Endothelial cell of umbilical vein (primary cell): ENCODE data around the gene NALCN. TPM values are rescaled to one million over a fixed set of nuclear protein-coding genes. Genes with fewer than 3 reads are reported as not detected.

Experiments
- BruUV-seq: library from RNA; stranded (reverse); fragments of 400-500 nt; replicated peaks from 2 replicates; lab custom pipeline; 2021; lab: Mats Ljungman, UMichigan
- CTCF ChIA-PET: fragments of 300-600, 350-600 bp; sonication (Branson Sonifier 250); formaldehyde crosslinking; loops from one replicate; lab custom pipeline; 2021; ENCODE audit warnings: antibody characterized with exemption, inconsistent platforms; lab: Charles Lee
- POLR2A ChIA-PET: fragments of 300-600, 350-600 bp; sonication (Branson Sonifier 250); formaldehyde crosslinking; loops from one replicate; lab custom pipeline; 2021; ENCODE audit warnings: antibody characterized with exemption, inconsistent platforms; lab: Charles Lee
- DNase-seq: peaks from one replicate; pipeline ENCODE4 v3.0.0-alpha.2; 2011; ENCODE audit warnings: low read depth, low spot score
- FAIRE-seq: peaks from 2 replicates; lab custom pipeline; 2011; peaks lifted over from hg19 to GRCh38; lab: Jason Lieb, UNC
- H2AFZ ChIP-seq: 2 replicates; pipeline ENCODE4 v1.6.0; 2012; ENCODE audit warnings: low read depth, low read length, control low read depth, inconsistent platforms
- H3K27ac ChIP-seq: 2 replicates; pipeline ENCODE4 v1.5.1; 2011; ENCODE audit warnings: low read depth, mild to moderate bottlenecking, control low read depth, low read length, moderate library complexity; ENCODE audit not compliant: insufficient read depth
- H3K27me3 ChIP-seq, 2 experiments: 2 replicates each; pipeline versions ENCODE4 v1.6.0 to v1.6.1; 2011; ENCODE audit warnings: low read length in 2 of 2, mixed read lengths in 1 of 2; ENCODE audit not compliant: control insufficient read depth in 2 of 2, insufficient read depth in 2 of 2
- H3K36me3 ChIP-seq, 2 experiments: 2 replicates in 1 of 2; 3 replicates in 1 of 2; pipeline ENCODE4 v1.5.1; 2011; ENCODE audit warnings: low read length in 2 of 2, mild to moderate bottlenecking in 1 of 2, moderate library complexity in 1 of 2; ENCODE audit not compliant: control insufficient read depth in 2 of 2, insufficient read depth in 2 of 2; ENCODE audit errors: extremely low read depth in 1 of 2
- H3K4me1 ChIP-seq: 3 replicates; pipeline ENCODE4 v1.5.1; 2011; ENCODE audit warnings: mild to moderate bottlenecking, low read length; ENCODE audit not compliant: control insufficient read depth, insufficient read depth; ENCODE audit errors: extremely low read depth
- H3K4me2 ChIP-seq: 2 replicates; pipeline ENCODE4 v1.6.1; 2011; ENCODE audit warnings: low read length, control low read depth, mixed read lengths; ENCODE audit not compliant: insufficient read depth
- H3K4me3 ChIP-seq, 3 experiments: fragments of 200-600 bp in 1 of 3; sonication (generic), shearing (Covaris generic) in 1 of 3; replicated peaks in 1 of 3; 2 replicates each; pipeline ENCODE4 v1.5.1; 2011 to 2016; ENCODE audit warnings: control low read depth in 3 of 3, low read length in 3 of 3, mild to moderate bottlenecking in 2 of 3, inconsistent platforms in 1 of 3, low read depth in 1 of 3, moderate library complexity in 1 of 3; ENCODE audit not compliant: insufficient read depth in 1 of 3
- H3K79me2 ChIP-seq: 2 replicates; pipeline ENCODE4 v1.6.0; 2012; ENCODE audit warnings: low read length, inconsistent platforms; ENCODE audit not compliant: control insufficient read depth, insufficient read depth
- H3K9ac ChIP-seq: replicated peaks from 2 replicates; pipeline ENCODE3; 2011; ENCODE audit warnings: low read length, control low read depth; ENCODE audit not compliant: insufficient read depth; ENCODE audit errors: extremely low read depth
- H3K9me1 ChIP-seq: replicated peaks from 3 replicates; pipeline ENCODE4 v1.6.0; 2011; ENCODE audit warnings: mild to moderate bottlenecking, low read length; ENCODE audit not compliant: control insufficient read depth, insufficient read depth; ENCODE audit errors: extremely low read depth
- H3K9me3 ChIP-seq: replicated peaks from 2 replicates; pipeline ENCODE4 v1.5.1; 2012; ENCODE audit warnings: low read length, inconsistent platforms; ENCODE audit not compliant: control insufficient read depth, insufficient read depth
- H4K20me1 ChIP-seq: replicated peaks from 2 replicates; pipeline ENCODE3; 2011; ENCODE audit warnings: mild to moderate bottlenecking, low read length; ENCODE audit not compliant: control insufficient read depth, insufficient read depth; ENCODE audit errors: extremely low read depth
- EZH2 ChIP-seq: IDR thresholded peaks from 2 replicates; pipeline ENCODE4 v1.6.1; 2012; ENCODE audit warnings: borderline replicate concordance, low read depth, mild to moderate bottlenecking, moderate library complexity, low read length, inconsistent platforms; ENCODE audit not compliant: severe bottlenecking
- FOS ChIP-seq: IDR thresholded peaks from 2 replicates; pipeline ENCODE4 v1.6.1; 2011; ENCODE audit warnings: mild to moderate bottlenecking, low read length, moderate library complexity, borderline replicate concordance; ENCODE audit not compliant: insufficient read depth
- GATA2 ChIP-seq: IDR thresholded peaks from 2 replicates; pipeline ENCODE4 v1.7.0; 2011; ENCODE audit warnings: low read depth, mild to moderate bottlenecking, moderate library complexity, mixed read lengths, low read length; ENCODE audit not compliant: insufficient read length, insufficient read depth
- JUN ChIP-seq: IDR thresholded peaks from 2 replicates; pipeline ENCODE4 v1.6.1; 2011; ENCODE audit warnings: borderline replicate concordance, low read depth; ENCODE audit not compliant: insufficient read length, insufficient read depth
- MYC ChIP-seq: IDR thresholded peaks from one replicate; pipeline ENCODE4 v1.6.1; 2011; ENCODE audit warnings: mild to moderate bottlenecking, low read depth, low read length
- POLR2A ChIP-seq: IDR thresholded peaks from 2 replicates; pipeline ENCODE4 v1.6.1; 2012; ENCODE audit warnings: low read depth, mild to moderate bottlenecking, control low read depth, low read length
- POLR2AphosphoS5 ChIP-seq: IDR thresholded peaks from 2 replicates; pipeline ENCODE4 v1.6.1; 2012; ENCODE audit warnings: low read depth, mild to moderate bottlenecking, control low read depth, low read length, moderate library complexity; ENCODE audit not compliant: insufficient read depth
- dilution Hi-C: fragments of 300-500 bp; cut with MboI; formaldehyde crosslinking; loops from one replicate; pipeline ENCODE4 v1.15.0; 2019; ENCODE audit warnings: low sequenced_read_pairs; ENCODE audit not compliant: extremely low pct_ligation_motif_present
- intact Hi-C: fragments of 100-400 bp; cut with micrococcal nuclease; formaldehyde crosslinking; loops from one replicate; pipeline ENCODE4 v1.10.0; 2022
- polyA plus RNA-seq, 4 experiments: library from polyadenylated mRNA; depleted of rRNA in 3 of 4; stranded (reverse) in 3 of 4; unstranded in 1 of 4; fragments of >200 nt; gene quantifications; 2 replicates each; pipeline versions ENCODE4 v1.2.1 to v1.2.3, GENCODE V29; 2011 to 2012; ENCODE audit warnings: missing spikeins in 1 of 4
- total RNA-seq: library from RNA; stranded (reverse); gene quantifications from 2 replicates; pipeline ENCODE4 v1.2.3, GENCODE V29; 2021
- TF ChIP-seq, protein P1 (sequence below): IDR thresholded peaks from 2 replicates; pipeline ENCODE4 v1.6.1; 2011; ENCODE audit not compliant: insufficient read depth, insufficient read length
- TF ChIP-seq, protein P2 (sequence below), 2 donors: IDR thresholded peaks; 1 replicate in 1 of 2; 2 replicates in 1 of 2; pipeline ENCODE4 v1.5.1; 2011; ENCODE audit warnings: low read length in 2 of 2, mild to moderate bottlenecking in 2 of 2, moderate library complexity in 2 of 2, control low read depth in 1 of 2, inconsistent platforms in 1 of 2, low read depth in 1 of 2; ENCODE audit not compliant: insufficient read depth in 1 of 2; ENCODE audit errors: extremely low read depth in 1 of 2

The NALCN gene
- total and polyA plus RNA-seq, 2 donors (not counting 3 experiments of a cell fraction or from before 2014, with no cell fraction given), result 3.3 to 4.4 TPM

GRCh38 chr13:101297794-101298193, 118.5 kb downstream of the NALCN start:
- Histone ChIP-seq H3K9me1 (no peaks in the 10 kb centered on the region), H3K9ac (no peak overlapping the region), H3K27ac (no peak overlapping the region), H3K9me3 (no peaks in the 10 kb centered on the region), H2AFZ (no peak overlapping the region), H4K20me1 (no peaks in the 10 kb centered on the region), H3K79me2 (no peaks in the 10 kb centered on the region), H3K36me3 (no peaks in the 10 kb centered on the region), H3K4me2 (no peak overlapping the region), H3K4me1 (no peaks in the 10 kb centered on the region), H3K4me3 (no peak overlapping the region), H3K27me3 (no peaks in the 10 kb centered on the region)
- FAIRE-seq, result no peak
- intact Hi-C loops, result no loop called here
- DNase-seq, result no peak
- TF ChIP-seq POLR2A, result no peak
- TF ChIP-seq, protein P1, sequence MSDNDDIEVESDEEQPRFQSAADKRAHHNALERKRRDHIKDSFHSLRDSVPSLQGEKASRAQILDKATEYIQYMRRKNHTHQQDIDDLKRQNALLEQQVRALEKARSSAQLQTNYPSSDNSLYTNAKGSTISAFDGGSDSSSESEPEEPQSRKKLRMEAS, result no peak
- no TSS peak for BruUV-seq
- dilution Hi-C loops, result no loop called here
- CTCF ChIA-PET, result interaction anchor here (0.7 to 1.9 kb wide), 4 partner anchors 147 to 387 kb away, joined by 3 to 14 read pairs (median 8); no protein-coding TSS in a partner anchor
- POLR2A ChIA-PET, result no interaction called here

DNA sequence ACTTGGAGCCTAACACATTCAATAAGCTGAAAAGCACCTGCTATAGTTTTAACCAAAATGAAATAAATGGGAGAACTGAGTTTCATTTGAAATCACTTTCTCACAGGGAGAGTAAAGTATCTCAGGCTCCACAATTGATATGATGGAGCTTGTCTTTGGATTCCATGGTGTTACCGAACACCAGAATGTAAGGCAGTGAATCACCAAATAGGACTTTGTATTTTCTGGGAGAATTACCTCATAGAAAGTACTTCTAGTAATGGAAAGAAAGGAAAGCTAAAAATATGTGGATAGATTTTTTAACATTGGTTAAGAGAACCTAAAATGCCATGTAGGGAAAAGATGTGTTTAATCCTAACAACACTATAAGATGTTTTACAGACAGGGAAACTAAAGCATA, 123.6 kb downstream of the NALCN start:
- Histone ChIP-seq H4K20me1 (no peaks in the 10 kb centered on the region), H3K4me3 (no peak overlapping the region), H2AFZ (no peak overlapping the region), H3K4me2 (no peak overlapping the region), H3K9me1 (no peaks in the 10 kb centered on the region), H3K36me3 (no peaks in the 10 kb centered on the region), H3K79me2 (no peaks in the 10 kb centered on the region), H3K9ac (no peak overlapping the region), H3K9me3 (no peaks in the 10 kb centered on the region), H3K4me1 (no peaks in the 10 kb centered on the region), H3K27ac (no peak overlapping the region), H3K27me3 (no peaks in the 10 kb centered on the region)
- FAIRE-seq (no peak), DNase-seq (no peak)
- POLR2A ChIA-PET, result no interaction called here
- intact Hi-C loops, result no loop called here
- BruUV-seq, result no TSS peak
- dilution Hi-C loops, result no loop called here
- no peak for TF ChIP-seq POLR2AphosphoS5
- TF ChIP-seq, protein P2, sequence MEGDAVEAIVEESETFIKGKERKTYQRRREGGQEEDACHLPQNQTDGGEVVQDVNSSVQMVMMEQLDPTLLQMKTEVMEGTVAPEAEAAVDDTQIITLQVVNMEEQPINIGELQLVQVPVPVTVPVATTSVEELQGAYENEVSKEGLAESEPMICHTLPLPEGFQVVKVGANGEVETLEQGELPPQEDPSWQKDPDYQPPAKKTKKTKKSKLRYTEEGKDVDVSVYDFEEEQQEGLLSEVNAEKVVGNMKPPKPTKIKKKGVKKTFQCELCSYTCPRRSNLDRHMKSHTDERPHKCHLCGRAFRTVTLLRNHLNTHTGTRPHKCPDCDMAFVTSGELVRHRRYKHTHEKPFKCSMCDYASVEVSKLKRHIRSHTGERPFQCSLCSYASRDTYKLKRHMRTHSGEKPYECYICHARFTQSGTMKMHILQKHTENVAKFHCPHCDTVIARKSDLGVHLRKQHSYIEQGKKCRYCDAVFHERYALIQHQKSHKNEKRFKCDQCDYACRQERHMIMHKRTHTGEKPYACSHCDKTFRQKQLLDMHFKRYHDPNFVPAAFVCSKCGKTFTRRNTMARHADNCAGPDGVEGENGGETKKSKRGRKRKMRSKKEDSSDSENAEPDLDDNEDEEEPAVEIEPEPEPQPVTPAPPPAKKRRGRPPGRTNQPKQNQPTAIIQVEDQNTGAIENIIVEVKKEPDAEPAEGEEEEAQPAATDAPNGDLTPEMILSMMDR (IDR thresholded peaks at IDR 0.05; ENCODE audit: extremely low read depth in 1 of 2, insufficient read depth in 1 of 2, low read depth in 1 of 2, low read length in 2 of 2), result no peak
- TF ChIP-seq, protein P1, result no peak
- TF ChIP-seq JUN, result no peak
- TF ChIP-seq FOS, result no peak
- TF ChIP-seq POLR2A, result no peak
- no peak for TF ChIP-seq EZH2
- TF ChIP-seq GATA2, result no peak
- no peak for TF ChIP-seq MYC
- CTCF ChIA-PET, result no interaction called here
